A673 (cell line): Measurements from ENCODE around the gene C1QTNF4. TPM values are rescaled to one million over a fixed set of nuclear protein-coding genes. Genes with fewer than 3 reads are reported as not detected.

Experiments
- BruUV-seq: library from RNA; stranded (reverse); fragments of 400-500 nt; replicated peaks from 2 replicates; lab custom pipeline; 2021; lab: Mats Ljungman, UMichigan
- CTCF ChIA-PET: fragments of 300-600 bp; sonication (Branson Sonifier 250); formaldehyde crosslinking; loops from one replicate; lab custom pipeline; 2022; ENCODE audit warnings: antibody characterized with exemption; lab: Charles Lee
- POLR2A ChIA-PET: fragments of 300-600 bp; sonication (Branson Sonifier 250); formaldehyde crosslinking; loops from one replicate; lab custom pipeline; 2022; ENCODE audit warnings: antibody characterized with exemption; ENCODE audit not compliant: low non-redundant PET; lab: Charles Lee
- DNase-seq: peaks from one replicate; pipeline ENCODE4 v3.0.0-alpha.2; 2015; ENCODE audit warnings: low spot score
- H3K27ac ChIP-seq: fragments of 200-600 bp; sonication (generic); 2 replicates; pipeline ENCODE4 v1.5.1; 2016; ENCODE audit warnings: mixed run types, low read depth, mild to moderate bottlenecking, mixed read lengths, antibody characterized with exemption, low read length; ENCODE audit not compliant: poor library complexity, severe bottlenecking
- H3K27me3 ChIP-seq: fragments of 200-600 bp; sonication (generic); replicated peaks from 2 replicates; pipeline ENCODE4 v1.6.1; 2017; ENCODE audit warnings: mixed run types, low read depth, mild to moderate bottlenecking, mixed read lengths, antibody characterized with exemption, low read length; ENCODE audit not compliant: insufficient read depth, poor library complexity
- H3K36me3 ChIP-seq: fragments of 200-600 bp; sonication (generic); 2 replicates; pipeline ENCODE4 v1.6.1; 2016; ENCODE audit warnings: mixed run types, mild to moderate bottlenecking, mixed read lengths, antibody characterized with exemption, low read length; ENCODE audit not compliant: insufficient read depth, poor library complexity, severe bottlenecking
- H3K4me1 ChIP-seq: fragments of 200-600 bp; sonication (generic); 2 replicates; pipeline ENCODE4 v1.6.1; 2017; ENCODE audit warnings: mixed run types, mild to moderate bottlenecking, mixed read lengths, antibody characterized with exemption, low read length; ENCODE audit not compliant: insufficient read depth, poor library complexity, severe bottlenecking
- H3K4me3 ChIP-seq: fragments of 200-600 bp; sonication (generic); 2 replicates; pipeline ENCODE4 v1.5.1; 2016; ENCODE audit warnings: low read depth, mixed run types, mild to moderate bottlenecking, mixed read lengths, low read length; ENCODE audit not compliant: poor library complexity, severe bottlenecking
- H3K9me3 ChIP-seq: fragments of 200-600 bp; sonication (generic); 2 replicates; pipeline ENCODE4 v1.6.1; 2016; ENCODE audit warnings: mixed run types, low read depth, mild to moderate bottlenecking, mixed read lengths, antibody characterized with exemption, low read length; ENCODE audit not compliant: poor library complexity, severe bottlenecking
- CTCF ChIP-seq: fragments of 300-800, 200-600 bp; sonication (generic); conservative IDR thresholded peaks from 2 replicates; pipeline ENCODE4 v1.5.1; 2017; ENCODE audit warnings: low read depth, mild to moderate bottlenecking, antibody characterized with exemption, low read length, moderate library complexity, mixed read lengths
- EZH2 ChIP-seq: fragments of 200-600 bp; sonication (generic); IDR thresholded peaks from 2 replicates; pipeline ENCODE4 v1.6.1; 2017; ENCODE audit warnings: borderline replicate concordance, low read depth, mild to moderate bottlenecking, mixed read lengths, antibody characterized with exemption, low read length; ENCODE audit not compliant: poor library complexity, severe bottlenecking
- intact Hi-C: fragments of 100-400 bp; cut with micrococcal nuclease; formaldehyde crosslinking; loops from one replicate; pipeline ENCODE4 v1.10.0; 2022; ENCODE audit not compliant: unreplicated experiment
- total RNA-seq: library from RNA; stranded (reverse); gene quantifications from 2 replicates; pipeline ENCODE4 v1.2.3, GENCODE V29; 2021

Gene C1QTNF4
- total RNA-seq, 1 experiment from 2014 or later: 0.41 TPM

DNA sequence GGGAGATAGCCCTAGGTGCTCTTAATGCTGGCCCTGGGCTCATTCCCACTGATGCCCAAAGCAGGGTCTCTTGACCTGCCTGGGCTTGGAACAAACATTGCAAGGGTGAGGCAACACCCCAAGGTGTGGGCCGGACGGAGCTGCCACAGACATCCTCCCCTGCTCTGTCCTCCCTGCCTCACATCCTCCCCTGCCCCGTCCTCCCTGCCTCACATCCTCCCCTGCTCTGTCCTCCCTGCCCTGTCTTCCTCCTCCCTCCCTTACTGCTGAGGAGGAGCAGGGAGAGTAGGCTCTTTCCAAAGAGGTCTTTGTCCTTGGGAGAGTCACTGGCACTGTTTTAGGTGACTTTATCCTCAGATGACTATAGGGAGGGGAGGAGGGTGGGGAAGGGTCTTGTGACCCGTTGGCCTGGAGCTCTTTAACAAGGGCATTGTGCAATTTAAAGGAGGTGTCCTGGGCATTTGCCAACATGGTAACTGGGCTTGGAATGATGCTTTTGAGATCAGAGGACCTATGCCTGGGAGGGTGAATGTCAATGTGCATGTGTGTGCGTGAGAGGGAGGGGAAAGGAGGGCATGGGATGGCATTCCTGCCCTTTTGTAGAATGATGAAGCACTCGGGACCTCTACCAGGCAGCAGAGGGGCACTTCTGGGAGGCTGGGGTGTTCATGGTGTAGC, 7.0 kb downstream of the C1QTNF4 start:
- Histone ChIP-seq H3K27ac (no peak overlapping the region), H3K36me3 (peaks cover 28% of the 10 kb centered on the region), H3K9me3 (no peaks in the 10 kb centered on the region), H3K27me3 (no peaks in the 10 kb centered on the region), H3K4me3 (no peak overlapping the region), H3K4me1 (no peaks in the 10 kb centered on the region)
- BruUV-seq: no TSS peak
- POLR2A ChIA-PET: no interaction called here
- no peak for DNase-seq
- intact Hi-C loops: loop anchor here (10.0 kb wide), 1 partner anchor 58 kb away; the partner anchor contains the start of gene MTCH2
- no peak for TF ChIP-seq EZH2
- TF ChIP-seq CTCF: no peak
- CTCF ChIA-PET: no interaction called here

DNA sequence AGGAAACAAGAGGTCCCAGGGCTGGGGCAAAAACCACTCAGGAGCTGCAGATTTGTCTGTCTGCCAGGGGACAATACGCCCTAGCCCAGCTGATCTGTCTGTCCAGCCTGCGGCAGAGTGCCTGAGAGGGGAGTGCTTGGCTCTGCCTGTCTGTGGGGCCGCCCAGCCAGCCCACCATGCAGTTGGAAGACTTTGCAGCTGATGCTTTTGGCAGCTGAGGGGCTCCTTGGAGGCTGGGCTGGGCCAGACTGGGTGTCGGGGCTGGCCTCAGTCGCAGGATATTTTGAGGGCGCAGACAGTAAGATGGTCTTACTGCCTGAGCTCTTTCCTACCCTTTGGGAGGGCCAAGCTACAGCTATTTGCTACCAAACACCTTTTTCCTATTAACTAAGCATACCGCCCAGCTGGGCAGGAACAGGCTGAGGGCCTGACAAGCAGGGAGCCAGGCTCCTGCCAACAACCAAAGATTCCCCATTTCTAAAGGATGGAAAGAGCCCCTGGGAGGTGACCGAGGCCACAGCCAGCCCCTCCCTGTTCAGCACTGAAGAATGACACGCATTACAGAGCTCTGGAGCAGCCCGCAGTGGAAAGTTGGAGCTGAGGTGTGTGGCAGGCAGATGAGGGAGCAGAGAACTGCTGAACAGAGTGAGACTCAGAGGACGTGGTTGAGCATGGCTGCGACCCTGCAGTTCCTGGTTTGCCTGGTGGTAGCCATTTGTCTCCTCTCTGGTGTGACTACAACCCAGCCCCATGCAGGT, 7.9 kb downstream of the C1QTNF4 start, which contains the start of gene FAM180B:
Gene FAM180B, plus strand, starts transcription at position 581 of the 758 bp plus-strand sequence. Its CDS starts 91 bp downstream, at position 672.
- no peaks in the 10 kb centered on the region for H3K9me3 ChIP-seq
- TF ChIP-seq CTCF: no peak
- no peak for TF ChIP-seq EZH2
- H3K27ac ChIP-seq: no peak within 1 kb of the TSS
- no peak for DNase-seq
- ChIA-PET POLR2A (interaction anchor here (0.6 kb wide), 1 partner anchor 146 kb away, joined by 4 read pairs; no protein-coding TSS in a partner anchor), CTCF (interaction anchor here (0.5 kb wide), 2 partner anchors 87 to 213 kb away, joined by 3 to 4 read pairs; no protein-coding TSS in a partner anchor)
- intact Hi-C loops: loop anchor here (10.0 kb wide), 1 partner anchor 59 kb away; the partner anchor contains the start of gene MTCH2
- no peaks in the 10 kb centered on the region for H3K4me1 ChIP-seq
- no peaks in the 10 kb centered on the region for H3K27me3 ChIP-seq
- BruUV-seq: no TSS peak
- H3K36me3 ChIP-seq: peaks cover 37% of the 10 kb centered on the region
- H3K4me3 ChIP-seq: no peak within 1 kb of the TSS

DNA sequence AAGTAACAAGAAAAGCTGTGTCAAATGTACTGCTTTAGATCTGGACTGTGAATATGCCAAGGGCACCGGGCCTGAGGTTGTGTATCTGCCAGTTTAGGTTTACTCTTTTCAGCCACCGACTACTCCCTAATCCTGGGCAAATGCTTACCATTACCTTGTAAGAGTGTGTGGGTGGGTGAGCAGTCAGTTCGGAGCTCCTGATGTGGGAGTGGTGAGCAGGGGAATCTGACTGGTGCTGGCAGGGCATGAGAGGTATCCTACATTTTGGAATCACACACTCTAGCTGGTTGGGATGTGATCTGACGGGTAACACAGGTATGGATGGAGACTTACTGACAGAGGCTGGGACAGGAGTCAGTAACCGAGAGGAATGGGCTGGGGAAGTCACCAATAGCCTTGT, 10.4 kb downstream of the C1QTNF4 start:
- TF ChIP-seq CTCF (no peak), EZH2 (no peak)
- intact Hi-C loops: loop anchor here (10.0 kb wide), 1 partner anchor 61 kb away; the partner anchor contains the start of gene MTCH2
- Histone ChIP-seq H3K9me3 (no peaks in the 10 kb centered on the region), H3K4me3 (no peak overlapping the region), H3K27me3 (no peaks in the 10 kb centered on the region), H3K4me1 (peaks cover 12% of the 10 kb centered on the region), H3K36me3 (peaks cover 49% of the 10 kb centered on the region), H3K27ac (no peak overlapping the region)
- POLR2A ChIA-PET: no interaction called here
- DNase-seq: no peak
- CTCF ChIA-PET: no interaction called here
- BruUV-seq: no TSS peak
